Chondrocyte (in vitro differentiated cells): ENCODE measurements around the gene PIGX. TPM values are rescaled to one million over a fixed set of nuclear protein-coding genes. Genes with fewer than 3 reads are reported as not detected.

Source experiments
- DNase-seq: peaks from one replicate; pipeline ENCODE4 v3.0.0; 2021; ENCODE audit warnings: mixed read lengths, low spot score
- H3K27ac Mint-ChIP-seq: one replicate; pipeline ENCODE4 v1.8.0; 2021; ENCODE audit warnings: mild to moderate bottlenecking, moderate library complexity, mixed read lengths; ENCODE audit not compliant: unreplicated experiment
- H3K27me3 Mint-ChIP-seq: 2 replicates; pipeline ENCODE4 v1.8.0; 2021; ENCODE audit warnings: low read depth, mixed read lengths
- H3K36me3 Mint-ChIP-seq: 2 replicates; pipeline ENCODE4 v1.8.0; 2021; ENCODE audit warnings: low read depth, mixed read lengths
- H3K4me1 Mint-ChIP-seq: 2 replicates; pipeline ENCODE4 v1.8.0; 2021; ENCODE audit warnings: low read depth, mild to moderate bottlenecking, mixed read lengths
- H3K4me3 Mint-ChIP-seq: one replicate; pipeline ENCODE4 v1.8.0; 2021; ENCODE audit warnings: mild to moderate bottlenecking, moderate library complexity, mixed read lengths; ENCODE audit not compliant: unreplicated experiment
- H3K9me3 Mint-ChIP-seq: 2 replicates; pipeline ENCODE4 v1.8.0; 2021; ENCODE audit warnings: low read depth, mixed read lengths
- total RNA-seq: library from RNA; stranded (reverse); gene quantifications from 3 replicates; pipeline ENCODE4 v1.2.1, GENCODE V29; 2021
- TF ChIP-seq, protein P1 (sequence below): fragments of 200-600 bp; sonication (generic); IDR thresholded peaks from 2 replicates; pipeline ENCODE4 v1.5.0; 2021; ENCODE audit warnings: antibody characterized with exemption, mild to moderate bottlenecking, moderate library complexity

Gene PIGX
- total RNA-seq, 1 donor from 2014 or later: 27.2 TPM

DNA sequence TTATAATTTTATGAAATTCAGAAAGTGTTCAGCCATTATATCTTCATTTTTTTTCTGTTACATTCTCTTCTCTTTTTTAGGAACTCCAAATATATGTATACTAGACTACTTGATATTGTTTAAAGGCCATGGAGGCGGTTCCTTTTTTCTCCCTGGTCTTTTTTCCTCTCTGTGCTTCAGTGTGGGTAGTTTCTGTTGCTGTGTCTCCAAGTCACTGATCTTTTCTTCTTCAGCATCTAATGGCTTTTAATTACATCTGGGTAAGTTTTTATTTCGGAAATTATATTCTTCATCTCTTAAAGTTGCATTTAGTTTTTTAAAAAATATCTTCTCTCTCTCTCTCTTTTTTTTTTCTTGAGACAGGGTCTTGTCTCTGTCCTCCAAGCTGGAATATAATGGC, 8.9 kb downstream of the PIGX start:
- H3K36me3 Mint-ChIP-seq: peaks cover 21% of the 10 kb centered on the region
- TF ChIP-seq, protein P1, sequence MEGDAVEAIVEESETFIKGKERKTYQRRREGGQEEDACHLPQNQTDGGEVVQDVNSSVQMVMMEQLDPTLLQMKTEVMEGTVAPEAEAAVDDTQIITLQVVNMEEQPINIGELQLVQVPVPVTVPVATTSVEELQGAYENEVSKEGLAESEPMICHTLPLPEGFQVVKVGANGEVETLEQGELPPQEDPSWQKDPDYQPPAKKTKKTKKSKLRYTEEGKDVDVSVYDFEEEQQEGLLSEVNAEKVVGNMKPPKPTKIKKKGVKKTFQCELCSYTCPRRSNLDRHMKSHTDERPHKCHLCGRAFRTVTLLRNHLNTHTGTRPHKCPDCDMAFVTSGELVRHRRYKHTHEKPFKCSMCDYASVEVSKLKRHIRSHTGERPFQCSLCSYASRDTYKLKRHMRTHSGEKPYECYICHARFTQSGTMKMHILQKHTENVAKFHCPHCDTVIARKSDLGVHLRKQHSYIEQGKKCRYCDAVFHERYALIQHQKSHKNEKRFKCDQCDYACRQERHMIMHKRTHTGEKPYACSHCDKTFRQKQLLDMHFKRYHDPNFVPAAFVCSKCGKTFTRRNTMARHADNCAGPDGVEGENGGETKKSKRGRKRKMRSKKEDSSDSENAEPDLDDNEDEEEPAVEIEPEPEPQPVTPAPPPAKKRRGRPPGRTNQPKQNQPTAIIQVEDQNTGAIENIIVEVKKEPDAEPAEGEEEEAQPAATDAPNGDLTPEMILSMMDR: no peak
- peaks cover 14% of the 10 kb centered on the region for H3K9me3 Mint-ChIP-seq
- H3K27me3 Mint-ChIP-seq: no peaks in the 10 kb centered on the region
- H3K27ac Mint-ChIP-seq: no peak overlapping the region
- no peaks in the 10 kb centered on the region for H3K4me1 Mint-ChIP-seq
- DNase-seq: no peak
- H3K4me3 Mint-ChIP-seq: no peak overlapping the region

DNA sequence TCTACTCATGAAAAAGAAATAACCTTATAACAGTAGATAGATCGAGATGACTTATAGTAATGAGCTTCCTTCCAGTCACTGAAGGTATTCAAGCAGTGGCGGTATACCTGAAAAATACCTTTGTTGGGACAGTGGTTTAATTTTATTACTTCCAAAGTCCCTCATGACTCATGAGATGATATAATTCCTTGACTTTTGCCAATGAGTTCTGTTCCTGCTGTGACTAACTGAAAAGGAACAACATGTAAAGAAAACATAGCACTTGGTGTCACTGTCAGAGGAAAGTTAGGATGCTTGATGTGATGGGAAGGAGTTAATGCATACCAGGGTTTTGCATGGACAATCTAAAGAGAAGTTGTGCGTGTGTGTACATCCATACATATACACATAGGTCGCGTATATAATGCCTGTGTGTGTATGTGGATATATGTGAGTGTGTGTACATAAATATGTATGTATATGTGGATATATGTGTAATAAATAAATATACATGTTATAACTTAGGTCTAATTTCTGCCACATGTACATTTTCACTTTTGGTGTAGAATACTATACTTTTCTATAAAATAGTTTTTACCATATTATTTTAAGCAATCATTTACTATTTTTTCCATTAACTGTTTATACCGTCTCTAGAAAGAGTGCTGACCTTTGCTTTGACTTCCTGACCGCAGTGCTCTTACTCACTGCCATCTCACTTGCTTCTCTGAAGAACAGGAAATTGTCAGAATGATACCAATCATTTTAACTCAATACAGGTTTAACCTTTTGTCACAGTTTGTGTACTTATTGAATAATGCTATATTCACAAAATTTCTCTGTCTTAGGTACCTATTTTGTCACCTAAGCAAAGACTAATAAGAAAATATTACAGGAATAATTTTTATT, 14.9 kb downstream of the PIGX start:
- peak overlapping the region; percentile 58 for H3K27ac Mint-ChIP-seq
- TF ChIP-seq, protein P1: no peak
- H3K9me3 Mint-ChIP-seq: no peaks in the 10 kb centered on the region
- H3K27me3 Mint-ChIP-seq: no peaks in the 10 kb centered on the region
- peaks cover 13% of the 10 kb centered on the region for H3K36me3 Mint-ChIP-seq
- no peak overlapping the region for H3K4me3 Mint-ChIP-seq
- peaks cover 7% of the 10 kb centered on the region for H3K4me1 Mint-ChIP-seq
- DNase-seq: no peak

DNA sequence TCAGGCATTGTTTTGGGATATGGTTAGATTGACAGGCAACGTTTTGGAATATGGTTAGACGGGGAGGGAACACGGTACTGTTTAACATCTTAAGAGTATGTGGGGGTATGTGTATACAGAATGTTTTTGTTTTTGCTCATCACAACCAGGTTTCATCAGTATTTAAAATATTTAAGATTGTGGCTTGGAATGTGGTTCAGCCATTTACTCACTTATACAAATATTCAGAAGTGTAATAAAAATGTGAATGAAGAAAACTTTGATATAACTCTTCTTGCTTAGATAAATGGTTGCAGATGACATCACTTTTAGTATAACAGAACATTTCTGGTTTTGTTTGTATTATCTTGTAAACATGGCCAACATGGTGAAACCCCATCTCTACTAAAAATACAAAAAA, 23.6 kb downstream of the PIGX start:
- Mint-ChIP-seq H3K27ac (no peak overlapping the region), H3K4me3 (no peak overlapping the region), H3K36me3 (peaks cover 10% of the 10 kb centered on the region), H3K4me1 (peaks cover 7% of the 10 kb centered on the region), H3K9me3 (peaks cover 4% of the 10 kb centered on the region), H3K27me3 (no peaks in the 10 kb centered on the region)
- no peak for DNase-seq
- TF ChIP-seq, protein P1: no peak

DNA sequence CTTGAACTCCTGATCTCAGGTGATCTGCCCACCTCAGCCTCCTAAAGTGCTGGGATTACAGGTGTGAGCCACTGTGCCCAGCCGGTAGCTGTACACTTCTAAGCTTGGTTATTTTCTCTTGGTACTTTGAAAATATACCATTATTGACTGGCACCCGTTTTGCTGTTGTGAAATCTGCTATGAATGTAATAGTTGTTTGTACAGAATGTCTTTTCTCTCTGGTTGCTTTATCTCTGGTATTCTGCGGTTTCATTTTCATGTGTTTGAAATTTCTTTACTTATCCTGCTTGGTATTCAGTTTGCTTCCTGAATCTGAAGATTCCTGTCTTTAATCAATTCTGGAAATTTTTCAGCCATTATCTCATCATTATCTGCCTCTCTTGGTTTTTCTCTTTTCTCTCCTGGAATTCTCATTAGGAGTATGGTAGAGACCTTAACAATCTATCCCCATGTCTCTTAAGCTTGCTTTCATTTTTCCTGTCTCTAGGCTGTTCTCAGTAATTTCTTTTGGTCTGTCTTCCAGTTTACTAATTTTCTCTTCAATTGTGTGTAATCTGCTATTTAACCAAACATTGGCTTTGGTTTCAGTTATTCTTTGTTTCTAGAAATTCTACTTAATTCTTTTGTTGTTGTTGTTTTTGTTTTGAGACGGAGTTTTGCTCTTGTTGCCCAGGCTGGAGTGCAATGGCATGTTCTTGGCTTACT, 24.6 kb downstream of the PIGX start:
- H3K27me3 Mint-ChIP-seq: no peaks in the 10 kb centered on the region
- TF ChIP-seq, protein P1: no peak
- H3K4me3 Mint-ChIP-seq: no peak overlapping the region
- H3K4me1 Mint-ChIP-seq: peaks cover 17% of the 10 kb centered on the region
- peaks cover 4% of the 10 kb centered on the region for H3K9me3 Mint-ChIP-seq
- no peak for DNase-seq
- H3K36me3 Mint-ChIP-seq: peaks cover 8% of the 10 kb centered on the region
- no peak overlapping the region for H3K27ac Mint-ChIP-seq

DNA sequence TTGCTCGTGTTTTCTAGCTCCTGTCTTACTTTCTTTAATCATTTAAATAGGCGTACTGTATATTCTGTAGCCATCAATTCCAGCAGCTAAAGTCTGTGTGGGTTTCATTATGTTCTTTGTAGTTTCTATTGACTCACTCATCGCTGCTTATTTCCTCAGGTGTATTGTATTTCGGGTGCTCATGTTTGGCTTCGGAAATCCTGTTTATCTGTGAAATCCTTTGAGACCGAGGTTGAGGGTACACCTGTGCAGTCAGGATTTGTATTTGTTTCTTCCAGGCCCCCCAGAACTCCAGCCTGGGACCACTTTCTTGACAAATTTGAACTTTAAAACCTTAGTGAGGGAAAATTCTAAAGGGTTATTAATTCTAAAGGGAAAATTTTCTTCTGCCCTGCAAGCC, 25.5 kb downstream of the PIGX start:
- Mint-ChIP-seq H3K9me3 (peaks cover 4% of the 10 kb centered on the region), H3K27me3 (no peaks in the 10 kb centered on the region), H3K27ac (no peak overlapping the region), H3K4me3 (no peak overlapping the region), H3K4me1 (peaks cover 20% of the 10 kb centered on the region), H3K36me3 (peaks cover 8% of the 10 kb centered on the region)
- no peak for DNase-seq
- TF ChIP-seq, protein P1: no peak
